HG02973 (cell line): ENCODE measurements around the gene MS4A6A.
"Not testable (repeated sequence)": the region's sequence is repeated elsewhere in the genome, so short reads cannot be mapped to it uniquely, and the experiment has no call there.

Experiments
- ATAC-seq: cut with Tn5 transposase; IDR thresholded peaks from one replicate; pipeline ENCODE4 v1.9.1; 2021; ENCODE audit warnings: moderate library complexity; ENCODE audit not compliant: unreplicated experiment

The MS4A6A gene

DNA sequence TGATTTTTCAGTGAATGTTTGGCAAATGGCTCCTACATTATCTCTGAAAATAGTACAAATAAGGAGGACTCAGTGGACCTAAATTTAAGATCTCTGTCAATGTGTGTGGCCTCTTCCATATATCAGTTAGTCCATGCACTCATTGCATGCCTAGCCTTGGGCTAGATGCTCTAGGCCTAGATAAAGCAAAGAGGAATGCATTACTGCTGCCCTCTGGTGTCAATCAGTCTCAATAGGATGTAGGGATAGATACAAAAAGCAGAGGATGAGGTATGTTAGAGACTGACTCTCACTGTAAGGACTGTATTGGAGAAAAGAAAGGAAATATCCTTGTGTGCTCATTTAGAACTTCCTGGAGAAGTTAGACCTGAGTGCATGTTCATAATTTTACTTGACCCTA is 52.4 kb downstream of the MS4A6A start:
- no peak for ATAC-seq

DNA sequence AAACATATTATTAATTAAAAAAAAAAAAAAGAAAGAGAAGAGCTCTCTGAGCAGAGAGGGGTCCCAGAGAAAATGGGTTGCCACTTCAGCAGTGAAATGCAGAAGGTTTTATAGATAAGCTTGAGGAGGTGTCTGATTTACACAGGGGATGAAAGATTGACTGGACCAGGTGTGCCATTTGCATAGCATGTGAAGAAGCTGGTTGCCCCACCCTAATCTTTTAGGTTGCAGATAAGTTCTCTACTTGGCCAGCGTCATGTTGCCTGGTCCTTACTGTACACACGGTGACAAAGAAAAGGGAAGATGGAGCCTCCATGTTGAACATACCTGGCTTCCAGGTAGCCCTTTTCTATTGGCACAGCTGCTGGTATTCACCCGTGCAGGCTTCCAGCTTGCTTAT is 53.0 kb downstream of the MS4A6A start:
- ATAC-seq, result no peak

DNA sequence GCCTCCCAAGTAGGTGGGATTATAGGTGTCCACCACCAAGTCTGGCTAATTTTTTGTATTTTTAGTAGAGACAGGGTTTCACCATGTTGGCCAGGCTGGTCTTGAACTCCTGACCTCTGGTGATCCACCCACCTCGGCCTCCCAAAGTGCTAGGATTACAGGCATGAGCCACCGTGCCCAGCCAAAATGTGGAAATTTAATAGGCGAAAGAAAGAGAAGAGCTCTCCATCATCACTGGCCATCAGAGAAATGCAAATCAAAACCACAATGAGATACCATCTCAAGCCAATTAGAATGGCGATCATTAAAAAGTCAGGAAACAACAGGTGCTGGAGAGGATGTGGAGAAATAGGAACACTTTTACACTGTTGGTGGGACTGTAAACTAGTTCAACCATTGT is 54.0 kb downstream of the MS4A6A start:
- not testable (repeated sequence) for ATAC-seq

GRCh38 chr11:60128376-60128775 is 54.5 kb downstream of the MS4A6A start:
- no peak for ATAC-seq

GRCh38 chr11:60127311-60127811 is 55.5 kb downstream of the MS4A6A start:
- ATAC-seq, result no peak

DNA sequence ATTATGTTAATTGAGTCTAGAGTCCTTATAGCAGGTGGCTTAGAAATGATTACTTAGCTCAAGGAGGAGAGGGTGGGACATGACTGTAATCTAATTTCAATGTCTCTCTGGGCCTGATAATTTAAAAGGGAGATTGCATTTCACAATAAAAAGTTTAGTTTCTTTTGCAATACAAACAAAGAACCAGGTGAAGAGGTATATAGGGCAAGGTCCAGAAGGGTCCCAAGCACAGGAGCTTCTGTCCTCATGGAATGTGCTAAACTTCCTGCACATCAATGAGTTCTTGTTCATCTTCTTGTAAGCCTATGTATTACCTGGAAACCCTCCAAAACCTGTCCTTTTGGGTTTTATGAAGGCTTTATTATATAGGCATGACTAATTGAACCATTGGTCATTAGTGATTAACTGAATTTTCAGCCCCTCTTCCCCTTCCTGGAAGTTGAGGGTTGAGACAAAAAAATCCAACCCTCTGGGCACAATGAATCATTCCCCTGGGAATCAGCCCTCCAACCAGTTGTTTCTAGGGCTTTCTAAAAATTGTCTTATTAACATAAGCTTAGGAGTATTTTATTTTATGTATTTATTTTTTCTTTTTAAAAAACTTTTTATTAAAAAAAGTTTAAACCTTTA is 56.8 kb downstream of the MS4A6A start:
- no peak for ATAC-seq

DNA sequence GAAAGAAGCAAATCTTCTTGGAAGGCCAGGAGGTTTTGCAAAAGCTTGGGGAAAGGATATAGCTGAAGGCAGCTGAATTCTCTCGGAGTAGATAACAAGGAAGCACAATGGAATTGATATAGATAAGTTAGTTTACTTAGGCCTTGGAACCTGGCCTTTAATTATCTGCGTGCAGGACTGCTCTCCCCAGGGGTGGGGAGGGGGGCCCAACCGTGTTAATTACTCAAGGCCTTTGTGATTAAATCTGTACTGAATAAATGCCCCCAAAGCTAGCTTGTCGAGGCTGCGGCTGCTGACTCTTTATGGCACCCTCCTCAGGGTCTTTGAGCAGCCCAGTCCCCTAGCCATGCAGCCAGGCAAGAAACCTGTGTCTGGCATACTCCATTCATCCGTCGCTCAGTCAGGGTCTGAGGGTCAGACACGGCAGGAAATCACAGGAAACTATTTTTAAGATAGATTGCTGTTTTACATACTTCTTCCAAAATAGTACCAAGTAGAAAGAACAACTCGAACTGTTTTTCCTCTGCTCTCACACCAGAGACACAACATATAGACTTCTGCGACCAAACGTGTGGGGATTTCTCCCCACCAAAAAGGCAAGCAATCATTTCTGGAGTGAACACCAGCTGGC is 58.0 kb downstream of the MS4A6A start:
- ATAC-seq, result no peak
